Hepatocyte (in vitro differentiated cells): ENCODE data around the gene ZNF385D. TPM values are rescaled to one million over a fixed set of nuclear protein-coding genes. Genes with fewer than 3 reads are reported as not detected.

Experiments used
- DNase-seq: peaks from one replicate; pipeline ENCODE4 v3.0.0-alpha.2; 2016; ENCODE audit warnings: low spot score
- H2AFZ ChIP-seq: fragments of 200-600 bp; sonication (generic); 2 replicates; pipeline ENCODE4 v1.6.0; 2016; ENCODE audit warnings: antibody characterized with exemption, mild to moderate bottlenecking
- H3K27ac ChIP-seq: fragments of 200-600 bp; sonication (generic); 2 replicates; pipeline ENCODE4 v1.5.1; 2016; ENCODE audit warnings: mild to moderate bottlenecking
- H3K27me3 ChIP-seq: fragments of 200-600 bp; sonication (generic); 2 replicates; pipeline ENCODE4 v1.6.1; 2016
- H3K36me3 ChIP-seq: fragments of 200-600 bp; sonication (generic); replicated peaks from 2 replicates; pipeline ENCODE4 v1.5.1; 2016; ENCODE audit warnings: low read depth; ENCODE audit not compliant: insufficient read depth
- H3K4me1 ChIP-seq: fragments of 200-600 bp; sonication (generic); 2 replicates; pipeline ENCODE4 v1.5.1; 2016; ENCODE audit warnings: mild to moderate bottlenecking, moderate library complexity; ENCODE audit not compliant: insufficient read depth
- H3K4me2 ChIP-seq: fragments of 200-600 bp; sonication (generic); 2 replicates; pipeline ENCODE4 v1.6.0; 2016
- H3K4me3 ChIP-seq: fragments of 200-600 bp; sonication (generic); 2 replicates; pipeline ENCODE4 v1.5.1; 2016; ENCODE audit warnings: mild to moderate bottlenecking
- H3K79me2 ChIP-seq: fragments of 200-600 bp; sonication (generic); 2 replicates; pipeline ENCODE4 v1.6.0; 2017; ENCODE audit warnings: mild to moderate bottlenecking
- H3K9me2 ChIP-seq: fragments of 200-600 bp; sonication (generic); replicated peaks from 2 replicates; pipeline ENCODE4 v1.6.0; 2017; ENCODE audit warnings: mild to moderate bottlenecking; ENCODE audit not compliant: insufficient read depth
- H3K9me3 ChIP-seq: fragments of 200-600 bp; sonication (generic); 2 replicates; pipeline ENCODE4 v1.5.1; 2016; ENCODE audit warnings: low read depth, mild to moderate bottlenecking
- H4K20me1 ChIP-seq: fragments of 200-600 bp; sonication (generic); 2 replicates; pipeline ENCODE4 v1.6.0; 2016; ENCODE audit warnings: mild to moderate bottlenecking; ENCODE audit not compliant: insufficient read depth, poor library complexity, severe bottlenecking
- CTCF ChIP-seq: fragments of 200-600 bp; sonication (generic); IDR thresholded peaks from 2 replicates; pipeline ENCODE4 v1.5.1; 2016; ENCODE audit warnings: antibody characterized with exemption, mild to moderate bottlenecking; ENCODE audit not compliant: poor library complexity
- EZH2 ChIP-seq: fragments of 200-600 bp; sonication (generic); IDR thresholded peaks from 2 replicates; pipeline ENCODE4 v1.6.1; 2016; ENCODE audit warnings: antibody characterized with exemption, mild to moderate bottlenecking, borderline replicate concordance
- EZH2phosphoT487 ChIP-seq: fragments of 200-600 bp; sonication (generic); IDR thresholded peaks from one replicate; pipeline ENCODE4 v1.6.1; 2018; ENCODE audit warnings: antibody characterized with exemption, mild to moderate bottlenecking, low read depth, moderate library complexity; ENCODE audit not compliant: unreplicated experiment, severe bottlenecking
- WGBS: methylation state at CpG from one replicate; pipeline ENCODE4 v1.1.6; 2016; ENCODE audit warnings: low lambda C conversion rate; ENCODE audit errors: missing lambda C conversion rate; 5-methylcytosine and 5-hydroxymethylcytosine counted together
- polyA plus RNA-seq: library from polyadenylated mRNA; unstranded; fragments of >200 nt; fragmentation: Nextera tagmentation; extraction: Ambion mirVana; gene quantifications from 2 replicates; pipeline ENCODE4 v1.2.1, GENCODE V29; 2016
- total RNA-seq: library from RNA; depleted of rRNA; stranded (reverse); fragments of >200 nt; gene quantifications from 2 replicates; pipeline ENCODE4 v1.2.3, GENCODE V29; 2014

ZNF385D gene
- total and polyA plus RNA-seq, 2 experiments from 2014 or later: 4.9 to 7.4 TPM

- Histone ChIP-seq H3K36me3 (no peaks in the 10 kb centered on the region), H3K27me3 (no peaks in the 10 kb centered on the region), H3K4me2 (no peak overlapping the region), H3K4me1 (no peaks in the 10 kb centered on the region), H3K79me2 (no peaks in the 10 kb centered on the region), H3K9me2 (no peaks in the 10 kb centered on the region), H3K27ac (no peak overlapping the region), H3K4me3 (no peak overlapping the region), H3K9me3 (no peaks in the 10 kb centered on the region), H4K20me1 (no peaks in the 10 kb centered on the region), H2AFZ (no peak overlapping the region)
- no peak for TF ChIP-seq EZH2phosphoT487
- no peak for TF ChIP-seq EZH2
- TF ChIP-seq CTCF: no peak
- DNase-seq: no peak
- WGBS: 97% methylated on average over 4 of the region's 4 CpGs
These were observed 287.7 kb downstream of the ZNF385D start for GRCh38 chr3:21463319-21463718.

DNA sequence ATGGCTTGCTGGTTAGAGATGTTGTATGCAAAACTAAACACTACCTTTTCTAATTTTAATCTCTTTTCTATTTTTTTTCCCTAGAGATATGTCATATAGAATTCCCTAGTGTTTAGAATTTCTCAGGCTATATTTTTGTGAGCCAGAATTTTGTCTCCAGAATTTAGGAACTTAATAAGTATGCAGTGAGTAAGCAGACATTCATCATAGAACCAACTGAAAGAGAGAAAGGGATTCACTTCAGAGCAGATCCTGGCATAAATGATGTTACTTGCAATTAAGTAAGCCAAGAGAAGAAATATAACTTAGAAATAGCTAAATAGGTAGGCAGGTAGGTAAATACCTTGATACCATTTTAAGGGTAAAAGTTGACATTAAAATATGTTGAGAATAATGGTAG lies 288.9 kb downstream of the ZNF385D start:
- no peaks in the 10 kb centered on the region for H3K36me3 ChIP-seq
- no peaks in the 10 kb centered on the region for H3K4me1 ChIP-seq
- no peak overlapping the region for H3K4me2 ChIP-seq
- no peaks in the 10 kb centered on the region for H3K9me3 ChIP-seq
- H3K9me2 ChIP-seq: no peaks in the 10 kb centered on the region
- no peak overlapping the region for H3K4me3 ChIP-seq
- no peaks in the 10 kb centered on the region for H4K20me1 ChIP-seq
- no peak for DNase-seq
- TF ChIP-seq EZH2phosphoT487 (no peak), EZH2 (no peak), CTCF (no peak)
- H3K27me3 ChIP-seq: no peaks in the 10 kb centered on the region
- H3K79me2 ChIP-seq: no peaks in the 10 kb centered on the region
- H3K27ac ChIP-seq: no peak overlapping the region
- no peak overlapping the region for H2AFZ ChIP-seq

- DNase-seq: no peak
- Histone ChIP-seq H4K20me1 (no peaks in the 10 kb centered on the region), H3K9me2 (no peaks in the 10 kb centered on the region), H2AFZ (no peak overlapping the region), H3K36me3 (no peaks in the 10 kb centered on the region), H3K4me2 (no peak overlapping the region), H3K27ac (no peak overlapping the region), H3K4me3 (no peak overlapping the region), H3K4me1 (no peaks in the 10 kb centered on the region), H3K79me2 (no peaks in the 10 kb centered on the region), H3K27me3 (no peaks in the 10 kb centered on the region), H3K9me3 (no peaks in the 10 kb centered on the region)
- WGBS: 90% methylated on average over 5 of the region's 5 CpGs
- TF ChIP-seq EZH2phosphoT487 (no peak), CTCF (no peak), EZH2 (no peak)
These were observed 293.9 kb downstream of the ZNF385D start for GRCh38 chr3:21457084-21457483.

GRCh38 chr3:21449738-21450137 lies 301.3 kb downstream of the ZNF385D start:
- H3K9me2 ChIP-seq: no peaks in the 10 kb centered on the region
- no peaks in the 10 kb centered on the region for H3K27me3 ChIP-seq
- no peaks in the 10 kb centered on the region for H3K79me2 ChIP-seq
- DNase-seq: no peak
- TF ChIP-seq EZH2phosphoT487 (no peak), CTCF (no peak), EZH2 (no peak)
- H3K4me3 ChIP-seq: no peak overlapping the region
- no peaks in the 10 kb centered on the region for H3K36me3 ChIP-seq
- H2AFZ ChIP-seq: no peak overlapping the region
- no peak overlapping the region for H3K27ac ChIP-seq
- no peaks in the 10 kb centered on the region for H3K4me1 ChIP-seq
- H3K4me2 ChIP-seq: no peak overlapping the region
- no peaks in the 10 kb centered on the region for H4K20me1 ChIP-seq
- WGBS: 68% methylated on average over 2 of the region's 2 CpGs
- H3K9me3 ChIP-seq: no peaks in the 10 kb centered on the region
